ENCODE data around the gene POLD4.

DNA sequence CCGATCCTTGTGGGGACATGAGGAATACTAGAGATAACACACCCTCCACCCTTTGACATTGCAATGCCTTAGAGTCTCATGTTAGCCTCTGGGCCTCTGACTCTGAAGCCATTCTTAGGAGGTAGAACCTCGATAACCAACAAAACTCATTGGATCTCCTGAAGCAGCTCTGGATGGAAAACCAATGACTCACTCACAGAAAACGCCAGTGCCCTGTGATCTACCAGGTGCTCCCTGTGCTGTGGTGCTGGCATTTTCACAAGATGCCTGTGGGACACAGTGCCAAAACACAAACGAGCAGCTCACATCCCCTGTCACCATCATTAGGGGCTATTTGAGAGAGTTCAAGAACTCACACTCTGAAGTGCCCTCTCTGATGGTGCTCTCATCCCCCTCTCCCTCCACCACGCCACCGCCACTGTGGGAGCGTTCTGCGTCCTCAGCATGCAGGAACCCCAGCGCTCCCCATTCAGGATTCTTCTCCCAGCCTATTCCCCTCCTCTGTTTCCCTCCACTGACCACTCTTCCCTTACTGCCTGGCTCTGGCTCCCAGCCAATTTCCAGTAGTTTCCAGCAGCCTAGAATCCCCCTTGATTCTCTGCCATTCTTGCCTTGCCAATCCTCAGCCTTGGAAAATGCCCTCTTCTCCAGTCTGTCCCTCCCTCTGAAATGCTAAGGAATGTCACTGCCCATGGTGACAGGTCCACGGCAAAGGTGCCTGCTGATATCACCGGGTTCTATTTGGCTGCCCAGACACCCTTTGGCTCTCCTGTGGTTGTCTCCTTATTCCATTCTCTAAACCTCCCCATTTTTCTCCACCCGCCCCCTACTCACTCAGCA lies 4.7 kb upstream of the POLD4 start:
- TF ChIP-seq, protein P1, sequence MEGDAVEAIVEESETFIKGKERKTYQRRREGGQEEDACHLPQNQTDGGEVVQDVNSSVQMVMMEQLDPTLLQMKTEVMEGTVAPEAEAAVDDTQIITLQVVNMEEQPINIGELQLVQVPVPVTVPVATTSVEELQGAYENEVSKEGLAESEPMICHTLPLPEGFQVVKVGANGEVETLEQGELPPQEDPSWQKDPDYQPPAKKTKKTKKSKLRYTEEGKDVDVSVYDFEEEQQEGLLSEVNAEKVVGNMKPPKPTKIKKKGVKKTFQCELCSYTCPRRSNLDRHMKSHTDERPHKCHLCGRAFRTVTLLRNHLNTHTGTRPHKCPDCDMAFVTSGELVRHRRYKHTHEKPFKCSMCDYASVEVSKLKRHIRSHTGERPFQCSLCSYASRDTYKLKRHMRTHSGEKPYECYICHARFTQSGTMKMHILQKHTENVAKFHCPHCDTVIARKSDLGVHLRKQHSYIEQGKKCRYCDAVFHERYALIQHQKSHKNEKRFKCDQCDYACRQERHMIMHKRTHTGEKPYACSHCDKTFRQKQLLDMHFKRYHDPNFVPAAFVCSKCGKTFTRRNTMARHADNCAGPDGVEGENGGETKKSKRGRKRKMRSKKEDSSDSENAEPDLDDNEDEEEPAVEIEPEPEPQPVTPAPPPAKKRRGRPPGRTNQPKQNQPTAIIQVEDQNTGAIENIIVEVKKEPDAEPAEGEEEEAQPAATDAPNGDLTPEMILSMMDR (IDR thresholded peaks at IDR 0.05 in 8 of 11, conservative IDR thresholded peaks at IDR 0.05 in 3 of 11): no peak
- no peak for TF ChIP-seq POLR2AphosphoS5 (IDR thresholded peaks at IDR 0.05)

Measured in spleen (tissue), 7 donors.